AG09309 (cell line): Measurements from ENCODE around the gene TFDP1.
A peak's percentile ranks its signal among the peaks of the same experiment; 100 is the strongest.
"Not testable (repeated sequence)": the region's sequence is repeated elsewhere in the genome, so short reads cannot be mapped to it uniquely, and the experiment has no call there.

Source experiments
- DNase-seq: peaks from one replicate; pipeline ENCODE4 v3.0.0-alpha.2; 2010; ENCODE audit warnings: low read depth
- H3K4me3 ChIP-seq: 2 replicates; pipeline ENCODE4 v1.5.1; 2011; ENCODE audit warnings: mild to moderate bottlenecking, low read depth, low read length, moderate library complexity; ENCODE audit not compliant: control insufficient read depth
- TF ChIP-seq, protein P1 (sequence below): IDR thresholded peaks from 2 replicates; pipeline ENCODE4 v1.5.1; 2011; ENCODE audit warnings: mild to moderate bottlenecking, low read depth, low read length, inconsistent platforms; ENCODE audit not compliant: insufficient read depth, control insufficient read depth; ENCODE audit errors: missing control alignments

TFDP1 gene

GRCh38 chr13:113621046-113621445 lies 36.5 kb downstream of the TFDP1 start:
- DNase-seq = no peak
- TF ChIP-seq, protein P1, sequence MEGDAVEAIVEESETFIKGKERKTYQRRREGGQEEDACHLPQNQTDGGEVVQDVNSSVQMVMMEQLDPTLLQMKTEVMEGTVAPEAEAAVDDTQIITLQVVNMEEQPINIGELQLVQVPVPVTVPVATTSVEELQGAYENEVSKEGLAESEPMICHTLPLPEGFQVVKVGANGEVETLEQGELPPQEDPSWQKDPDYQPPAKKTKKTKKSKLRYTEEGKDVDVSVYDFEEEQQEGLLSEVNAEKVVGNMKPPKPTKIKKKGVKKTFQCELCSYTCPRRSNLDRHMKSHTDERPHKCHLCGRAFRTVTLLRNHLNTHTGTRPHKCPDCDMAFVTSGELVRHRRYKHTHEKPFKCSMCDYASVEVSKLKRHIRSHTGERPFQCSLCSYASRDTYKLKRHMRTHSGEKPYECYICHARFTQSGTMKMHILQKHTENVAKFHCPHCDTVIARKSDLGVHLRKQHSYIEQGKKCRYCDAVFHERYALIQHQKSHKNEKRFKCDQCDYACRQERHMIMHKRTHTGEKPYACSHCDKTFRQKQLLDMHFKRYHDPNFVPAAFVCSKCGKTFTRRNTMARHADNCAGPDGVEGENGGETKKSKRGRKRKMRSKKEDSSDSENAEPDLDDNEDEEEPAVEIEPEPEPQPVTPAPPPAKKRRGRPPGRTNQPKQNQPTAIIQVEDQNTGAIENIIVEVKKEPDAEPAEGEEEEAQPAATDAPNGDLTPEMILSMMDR = no peak
- H3K4me3 ChIP-seq = no peak overlapping the region

GRCh38 chr13:113621498-113621897 lies 36.9 kb downstream of the TFDP1 start:
- DNase-seq, H3K4me3 ChIP-seq: not testable (repeated sequence)
- TF ChIP-seq, protein P1 = peak; percentile 42

- DNase-seq = not testable (repeated sequence)
Observed at GRCh38 chr13:113621986-113622550, 37.5 kb downstream of the TFDP1 start.

DNA sequence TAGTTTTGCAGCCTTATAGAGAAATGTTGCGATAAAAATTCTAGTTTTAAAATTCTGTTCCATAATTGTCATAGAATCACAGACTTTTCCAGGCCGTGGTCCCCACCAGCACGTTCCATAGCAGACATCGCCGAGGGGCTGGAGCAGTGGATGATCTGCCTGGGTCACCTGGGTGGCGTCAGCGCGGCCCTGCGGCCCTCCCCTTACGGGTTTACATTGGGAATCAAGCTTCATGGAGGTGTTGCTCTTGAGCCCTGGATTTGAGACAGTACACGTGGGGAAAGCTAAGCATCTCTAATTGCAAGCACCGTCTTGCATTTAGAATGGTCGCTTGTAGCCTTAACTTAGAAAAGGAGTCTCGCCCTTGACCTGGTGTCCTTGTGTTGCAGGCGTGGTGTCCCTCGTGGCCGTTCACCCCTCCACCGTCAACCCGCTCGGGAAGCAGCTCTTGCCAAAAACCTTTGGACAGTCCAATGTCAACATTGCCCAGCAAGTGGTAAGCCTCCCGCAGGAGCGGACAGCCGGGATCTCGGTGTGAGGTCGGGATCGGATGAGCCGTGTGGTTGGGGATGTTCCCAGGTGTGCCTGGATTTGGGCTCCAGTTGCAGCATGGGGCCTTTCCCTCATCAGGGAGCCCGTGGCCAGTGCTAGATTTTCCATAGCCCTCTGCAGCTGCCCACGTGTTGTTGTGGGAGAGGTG lies 38.4 kb downstream of the TFDP1 start:
- no peak for DNase-seq
- TF ChIP-seq, protein P1 = no peak
- H3K4me3 ChIP-seq = no peak overlapping the region

More at GRCh38 chr13:113621986-113622550, 37.5 kb downstream of the TFDP1 start:
- not testable (repeated sequence) for H3K4me3 ChIP-seq

GRCh38 chr13:113623491-113624234 lies 39.1 kb downstream of the TFDP1 start:
- TF ChIP-seq, protein P1 = no peak

GRCh38 chr13:113624235-113624587 lies 39.7 kb downstream of the TFDP1 start:
- TF ChIP-seq, protein P1 = no peak
- no peak overlapping the region for H3K4me3 ChIP-seq
- no peak for DNase-seq

More at GRCh38 chr13:113623491-113624234, 39.1 kb downstream of the TFDP1 start:
- H3K4me3 ChIP-seq = no peak overlapping the region
- DNase-seq = no peak

DNA sequence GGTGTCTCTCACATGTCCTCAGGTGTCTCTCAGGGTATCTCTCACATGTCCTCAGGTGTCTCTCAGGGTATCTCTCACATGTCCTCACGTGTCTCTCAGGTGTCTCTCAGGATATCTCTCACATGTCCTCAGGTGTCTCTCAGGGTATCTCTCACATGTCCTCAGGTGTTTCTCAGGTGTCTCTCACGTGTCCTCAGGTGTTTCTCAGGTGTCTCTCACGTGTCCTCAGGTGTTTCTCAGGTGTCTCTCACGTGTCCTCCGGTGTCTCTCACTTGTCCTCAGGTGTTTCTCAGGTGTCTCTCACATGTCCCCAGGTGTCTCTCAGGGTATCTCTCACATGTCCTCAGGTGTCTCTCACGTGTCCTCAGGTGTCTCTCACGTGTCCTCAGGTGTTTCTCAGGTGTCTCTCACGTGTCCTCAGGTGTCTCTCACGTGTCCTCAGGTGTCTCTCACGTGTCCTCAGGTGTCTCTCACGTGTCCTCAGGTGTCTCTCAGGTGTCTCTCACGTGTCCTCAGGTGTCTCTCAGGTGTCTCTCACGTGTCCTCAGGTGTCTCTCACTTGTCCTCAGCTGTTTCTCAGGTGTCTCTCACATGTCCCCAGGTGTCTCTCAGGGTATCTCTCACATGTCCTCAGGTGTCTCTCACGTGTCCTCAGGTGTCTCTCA lies 40.2 kb downstream of the TFDP1 start:
- not testable (repeated sequence) for H3K4me3 ChIP-seq, DNase-seq
